Choroid plexus epithelial cell (primary cell): ENCODE data around the gene MGAT3.

Experiments used
- DNase-seq: peaks from one replicate; pipeline ENCODE4 v3.0.0-alpha.2; 2010; ENCODE audit warnings: low read depth
- H3K4me3 ChIP-seq: 2 replicates; pipeline ENCODE4 v1.5.1; 2011; ENCODE audit warnings: low read depth, mild to moderate bottlenecking, control low read depth, low read length, moderate library complexity
- CTCF ChIP-seq: conservative IDR thresholded peaks from 2 replicates; pipeline ENCODE4 v1.5.1; 2011; ENCODE audit warnings: low read depth, mild to moderate bottlenecking, control low read depth, inconsistent platforms, low read length, moderate library complexity

MGAT3 gene

GRCh38 chr22:39490966-39491680 lies 34.3 kb downstream of the MGAT3 start:
- TF ChIP-seq CTCF: no peak
- H3K4me3 ChIP-seq: no peak overlapping the region
- DNase-seq: no peak

- H3K4me3 ChIP-seq: no peak overlapping the region
- no peak for TF ChIP-seq CTCF
- no peak for DNase-seq
These were observed 34.9 kb downstream of the MGAT3 start for GRCh38 chr22:39491696-39492095.

GRCh38 chr22:39492186-39492585 lies 35.4 kb downstream of the MGAT3 start:
- no peak for DNase-seq
- H3K4me3 ChIP-seq: no peak overlapping the region
- TF ChIP-seq CTCF: no peak

GRCh38 chr22:39493759-39494158 lies 36.9 kb downstream of the MGAT3 start:
- H3K4me3 ChIP-seq: no peak overlapping the region
- no peak for TF ChIP-seq CTCF
- peak; percentile 44 for DNase-seq

- DNase-seq: no peak
- TF ChIP-seq CTCF: no peak
- H3K4me3 ChIP-seq: no peak overlapping the region
These were observed 37.8 kb downstream of the MGAT3 start for GRCh38 chr22:39494471-39495120.

- no peak overlapping the region for H3K4me3 ChIP-seq
- peak; percentile 85 for DNase-seq
- TF ChIP-seq CTCF: peak; percentile 87
These were observed 39.5 kb downstream of the MGAT3 start for GRCh38 chr22:39496131-39496838.
